Activated CD4-positive, alpha-beta T cell treated with anti-CD3 and anti-CD28 coated beads for 48 hours (primary cell): ENCODE data around the gene YRDC.

Source experiments
- DNase-seq: peaks from one replicate; pipeline ENCODE4 v3.0.0-alpha.2; 2020

Gene YRDC

GRCh38 chr1:37765916-37766664, 41.9 kb downstream of the YRDC start:
- peak; percentile 59 for DNase-seq

DNA sequence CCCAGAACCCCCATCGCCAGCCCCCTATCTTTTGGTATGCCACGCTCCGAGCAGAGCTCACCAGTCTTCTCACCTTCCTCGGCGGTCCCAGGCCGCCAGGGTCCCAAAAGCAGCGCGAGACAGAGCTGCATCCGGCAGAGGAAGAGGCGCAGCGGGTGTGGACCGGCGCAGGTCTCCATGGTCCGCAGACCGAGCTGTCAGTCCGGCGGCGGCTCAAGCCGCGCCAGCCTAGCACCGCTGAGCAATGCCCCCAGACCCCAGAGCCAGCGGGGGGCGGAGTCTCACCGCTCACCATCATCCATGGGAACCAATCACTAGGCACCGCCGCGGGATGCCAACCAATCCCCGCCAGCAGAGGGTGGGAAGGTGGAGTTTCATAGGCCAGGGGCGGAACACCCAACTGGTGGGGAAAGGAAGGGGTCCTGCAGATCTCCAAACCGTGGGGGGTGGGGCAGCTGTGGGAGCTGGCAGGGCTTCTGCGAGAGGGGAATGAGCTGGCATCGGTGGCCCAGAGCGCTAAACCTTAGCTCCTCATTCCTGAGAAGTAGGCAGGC, 43.0 kb downstream of the YRDC start, which contains the start of gene EPHA10:
EPHA10 (minus strand) TSS at position 233 of the 554 bp plus-strand sequence; CDS start at position 179, 54 bp downstream.
- DNase-seq: no peak

- peak; percentile 76 for DNase-seq
Measured at GRCh38 chr1:37764414-37764825, 43.6 kb downstream of the YRDC start.

GRCh38 chr1:37763791-37764413, 44.1 kb downstream of the YRDC start:
- no peak for DNase-seq

- DNase-seq: no peak
Measured at GRCh38 chr1:37762516-37762915, 45.5 kb downstream of the YRDC start.

DNA sequence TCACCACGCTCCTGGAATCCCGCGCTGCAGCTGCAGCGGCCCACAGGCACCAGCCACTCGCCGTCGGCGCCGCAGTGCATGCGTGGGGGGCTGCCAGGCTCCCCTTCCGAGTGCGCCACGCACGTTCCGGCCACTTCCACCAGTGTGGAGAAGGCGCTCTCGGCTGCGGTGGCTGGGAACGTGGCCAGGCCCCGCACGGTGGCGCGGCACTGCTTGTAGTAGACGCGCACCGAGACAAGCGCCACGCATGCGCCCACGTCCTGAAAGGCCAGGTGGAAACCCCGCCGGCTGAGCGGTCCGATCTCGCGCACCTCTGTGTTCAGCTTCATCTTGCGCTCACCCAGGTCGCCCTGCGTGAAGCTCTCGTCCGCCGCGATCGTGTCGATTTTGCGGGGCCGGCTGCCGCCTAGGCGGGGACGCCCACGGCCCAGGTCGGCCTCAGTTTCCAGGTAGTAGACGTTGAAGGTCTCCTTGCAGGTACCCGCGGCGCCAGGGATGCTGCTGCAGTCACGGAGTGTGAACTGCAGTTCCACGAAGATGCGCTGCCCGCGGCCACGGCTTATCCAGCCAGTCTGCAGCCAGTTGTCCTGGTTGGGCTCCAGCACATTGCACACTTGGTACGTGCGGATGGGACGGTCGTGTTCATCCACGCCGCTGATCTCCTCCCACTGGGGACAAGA, 46.5 kb downstream of the YRDC start:
- DNase-seq: no peak

GRCh38 chr1:37759451-37759850, 48.6 kb downstream of the YRDC start:
- DNase-seq: no peak

GRCh38 chr1:37755951-37756560, 52.0 kb downstream of the YRDC start:
- no peak for DNase-seq

GRCh38 chr1:37755290-37755689, 52.7 kb downstream of the YRDC start:
- DNase-seq: peak; percentile 69

- DNase-seq: no peak
Measured at GRCh38 chr1:37753473-37754321, 54.3 kb downstream of the YRDC start.
